NOMO-1 treated with DMSO at 0.1 percent for 48 hours (cell line): ENCODE measurements around the gene TRAP1.

Experiments
- DNase-seq: peaks from one replicate; lab custom pipeline; 2025; ENCODE audit not compliant: unreplicated experiment; lab: John Stamatoyannopoulos, UW

TRAP1 gene

GRCh38 chr16:3717235-3718018 is at the start of gene TRAP1:
Gene TRAP1, minus strand, starts transcription at chr16:3717524. Its CDS starts 16 bp downstream, at chr16:3717508.
- DNase-seq = peak; percentile 76

DNA sequence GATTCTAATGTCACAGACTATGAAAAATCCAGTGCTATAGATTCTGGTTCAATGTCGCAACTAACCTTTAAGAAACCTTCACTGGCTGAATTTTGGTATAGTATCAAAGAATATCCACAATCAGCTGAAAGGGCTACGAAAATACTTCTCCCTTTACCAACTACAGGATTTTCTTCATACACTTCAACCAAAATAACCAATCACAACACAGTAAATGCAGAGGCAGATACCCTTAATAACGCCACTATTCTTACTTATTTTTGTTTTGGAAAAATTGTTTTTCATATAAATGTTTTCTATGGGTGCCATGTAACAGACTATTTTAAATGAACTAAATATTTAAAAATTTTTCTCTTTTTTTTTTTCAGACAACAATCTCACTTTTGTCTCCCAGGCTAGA is 48.9 kb upstream of the TRAP1 start:
- no peak for DNase-seq

DNA sequence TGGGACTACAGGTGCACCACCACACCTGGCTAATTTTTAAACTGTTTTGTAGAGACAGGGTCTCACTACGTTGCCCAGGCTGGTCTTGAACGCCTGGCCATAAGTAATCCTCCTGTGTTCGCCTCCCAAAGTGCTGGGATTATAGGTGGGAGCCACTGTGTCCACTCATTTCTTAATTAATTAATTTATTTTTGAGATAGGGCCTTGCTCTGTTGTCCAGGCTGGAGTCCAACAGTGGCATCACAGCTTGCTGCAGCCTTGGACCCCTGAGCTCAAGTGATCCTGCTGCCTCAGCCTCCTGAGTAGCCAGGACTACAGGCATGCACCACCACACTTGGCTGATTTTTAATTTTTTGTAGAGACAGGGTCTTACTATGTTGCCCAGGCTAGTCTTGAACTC is 47.1 kb upstream of the TRAP1 start:
- no peak for DNase-seq

GRCh38 chr16:3762107-3762750 is 44.9 kb upstream of the TRAP1 start:
- no peak for DNase-seq

DNA sequence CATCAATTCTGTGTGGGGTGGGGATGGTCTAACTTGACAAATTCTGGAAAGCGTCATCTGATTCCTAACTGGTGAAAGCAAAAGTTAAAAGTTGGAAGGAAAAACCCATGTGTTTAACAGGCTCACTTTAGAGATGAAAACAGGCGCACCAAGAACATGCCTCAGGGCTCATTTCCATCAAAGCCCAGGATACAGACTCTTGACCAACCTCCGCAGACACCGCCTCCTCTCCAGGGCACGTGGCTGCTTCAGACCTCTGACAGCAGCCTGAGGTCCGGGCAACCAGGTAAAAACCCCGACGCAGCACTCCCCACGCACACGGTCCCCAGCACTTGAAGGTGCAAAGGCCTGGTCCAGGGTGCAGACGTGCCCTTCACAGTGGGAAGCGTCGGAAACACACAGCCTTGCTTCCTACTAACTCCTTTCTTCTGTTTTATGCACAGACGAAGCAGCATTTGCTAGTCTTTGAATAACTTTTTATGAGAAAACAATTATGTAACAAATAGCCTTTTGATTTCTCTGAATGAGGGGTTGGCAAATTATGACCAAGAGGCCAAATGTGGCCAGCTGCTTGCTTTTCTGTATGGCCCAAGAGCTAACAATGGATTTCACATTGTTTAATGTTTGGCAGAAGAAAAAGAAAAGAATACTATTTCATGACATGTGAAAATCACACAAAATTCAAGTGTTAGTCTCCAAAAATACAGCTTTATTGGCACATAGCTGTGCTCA is 44.2 kb upstream of the TRAP1 start:
- no peak for DNase-seq

DNA sequence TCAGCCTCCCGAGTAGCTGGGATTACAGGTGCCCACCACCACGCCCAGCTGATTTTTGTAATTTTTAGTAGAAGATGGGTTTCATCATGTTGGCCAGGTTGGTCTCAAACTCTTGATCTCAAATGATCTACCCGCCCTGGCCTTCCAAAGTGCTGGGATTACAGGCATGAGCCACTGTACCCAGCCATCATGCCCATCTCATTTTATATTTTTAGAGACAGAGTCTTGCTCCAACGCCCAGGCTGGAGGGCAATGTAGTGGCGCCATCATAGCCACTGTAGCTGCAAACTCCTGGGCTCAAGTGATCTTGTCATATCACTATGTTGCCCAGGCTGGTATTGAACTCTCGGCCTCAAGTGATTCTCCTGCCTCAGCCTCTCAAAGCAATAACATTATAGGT is 43.2 kb upstream of the TRAP1 start:
- no peak for DNase-seq

DNA sequence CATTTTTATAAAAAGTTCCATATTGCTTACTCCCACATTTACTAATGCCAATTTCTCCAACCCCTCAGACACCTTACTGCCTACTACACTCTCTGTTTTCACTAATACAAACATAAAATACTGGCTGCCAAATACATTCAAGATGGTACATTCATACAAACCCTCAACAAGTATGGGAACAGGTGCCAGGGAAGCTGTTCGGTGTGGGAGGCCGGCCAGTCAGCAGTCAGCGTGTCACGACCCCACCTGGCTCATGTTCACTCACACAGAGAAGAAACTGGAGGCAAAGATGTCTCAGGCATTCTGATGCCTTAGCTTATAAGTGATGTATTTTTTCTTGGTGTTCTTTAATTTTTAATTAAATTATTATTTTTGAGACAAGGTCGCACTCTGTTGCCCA is 42.4 kb upstream of the TRAP1 start:
- DNase-seq = no peak

DNA sequence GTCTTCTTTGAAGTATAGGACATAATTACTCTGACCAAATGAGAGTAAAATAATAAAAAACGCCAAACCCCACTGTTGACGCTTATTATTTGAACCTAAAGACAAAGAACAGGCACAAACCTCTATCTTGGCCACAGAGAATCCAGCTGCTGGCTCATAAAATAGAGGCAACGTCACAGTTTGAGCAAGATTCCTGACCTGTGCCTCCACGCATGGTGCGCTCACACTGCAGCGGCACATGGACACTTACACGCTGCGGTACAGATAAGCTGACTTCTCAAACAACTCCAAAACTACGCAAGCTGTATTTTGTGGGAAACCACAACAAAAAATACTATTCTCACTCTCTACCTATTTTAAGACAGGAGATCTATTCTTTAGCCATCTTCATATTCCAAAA is 38.8 kb upstream of the TRAP1 start:
- no peak for DNase-seq

DNA sequence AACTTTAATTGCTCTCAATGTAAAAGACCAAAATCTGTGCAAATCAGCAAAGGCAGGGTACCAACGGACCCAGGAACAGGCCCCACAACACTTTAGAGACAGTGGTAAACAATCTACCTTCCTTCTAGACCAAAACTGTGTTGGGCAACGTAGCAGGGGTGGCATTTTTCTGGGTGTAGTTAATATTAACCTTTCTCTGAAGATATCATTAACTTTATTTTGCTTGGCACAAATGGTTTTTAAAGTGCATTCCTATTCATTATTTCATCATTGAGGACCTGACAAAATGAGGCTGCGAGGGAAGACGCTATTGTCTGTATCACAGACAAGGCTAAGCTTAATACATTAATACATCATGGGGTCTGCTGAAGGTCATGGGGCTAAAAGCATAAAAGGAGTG is 37.9 kb upstream of the TRAP1 start:
- DNase-seq = no peak

- DNase-seq = no peak
Measured at GRCh38 chr16:3754772-3755171, 37.4 kb upstream of the TRAP1 start.

GRCh38 chr16:3754081-3754703 is 36.9 kb upstream of the TRAP1 start:
- no peak for DNase-seq

DNA sequence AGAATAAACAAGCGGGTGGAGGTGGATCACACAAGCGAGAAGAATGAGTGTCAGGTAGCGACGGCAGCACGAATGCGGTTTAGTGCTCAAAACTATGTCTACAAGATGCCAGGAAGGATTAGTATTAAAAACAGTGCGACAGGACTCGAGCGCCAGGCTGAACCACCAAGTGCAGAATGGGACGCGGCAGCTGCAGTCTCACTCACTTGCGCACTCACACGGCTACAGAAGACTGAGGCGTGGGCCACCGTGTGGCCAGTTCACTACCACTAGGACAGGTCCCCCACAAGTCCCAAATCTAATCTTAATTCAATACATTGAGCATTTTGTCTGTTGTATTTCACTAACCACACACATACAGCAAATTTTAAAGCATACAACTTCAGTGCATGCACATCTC is 35.7 kb upstream of the TRAP1 start:
- DNase-seq = no peak

GRCh38 chr16:3751878-3752277 is 34.6 kb upstream of the TRAP1 start:
- DNase-seq = no peak

GRCh38 chr16:3748307-3748706 is 31.0 kb upstream of the TRAP1 start:
- DNase-seq = no peak

DNA sequence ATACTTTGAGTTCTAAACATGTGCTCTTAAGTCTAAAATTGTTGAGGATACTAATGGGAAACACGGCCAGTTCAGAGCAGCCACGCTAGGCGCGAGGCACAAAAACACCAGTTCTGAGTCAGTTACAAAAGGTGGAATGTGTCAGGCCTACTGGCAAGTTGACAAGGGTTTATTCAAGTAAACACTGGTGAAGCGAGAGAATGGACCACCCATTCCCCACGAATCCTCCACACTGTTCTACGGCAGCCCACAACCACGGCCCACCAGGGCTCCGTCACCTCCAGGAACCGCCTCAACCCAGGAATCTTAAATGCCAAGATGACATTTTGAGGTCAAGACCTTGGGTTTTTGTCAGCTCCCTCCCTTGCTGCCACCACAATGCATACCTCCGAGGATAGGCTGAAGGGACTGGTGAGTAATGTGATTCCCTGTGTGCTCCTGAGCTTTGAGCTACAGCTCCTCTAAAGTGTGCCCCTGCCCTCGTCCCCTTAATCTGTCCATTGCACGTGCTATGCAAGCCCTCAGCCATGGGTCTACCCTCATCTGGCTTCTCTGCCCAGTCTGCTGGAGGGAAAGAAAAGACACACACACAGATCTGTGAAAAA is 28.5 kb upstream of the TRAP1 start:
- DNase-seq = no peak

DNA sequence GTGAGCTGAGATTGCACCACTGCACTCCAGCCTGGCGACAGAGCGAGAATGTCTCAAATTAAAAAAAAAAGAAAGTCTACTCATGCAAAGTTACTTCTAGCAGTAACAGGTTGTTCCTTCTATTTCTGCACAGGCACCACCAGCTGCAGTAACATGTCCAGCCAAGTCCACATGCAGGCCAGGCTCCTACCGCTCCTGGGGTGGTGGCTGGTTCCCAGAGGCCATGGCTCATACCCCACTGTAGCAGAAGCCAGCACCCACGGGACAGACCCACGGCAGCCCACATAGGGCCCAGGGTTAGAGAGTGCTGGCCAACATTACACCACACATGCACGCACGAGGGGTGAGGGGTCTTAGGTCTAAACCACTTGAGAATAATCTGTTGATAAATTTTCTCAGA is 26.7 kb upstream of the TRAP1 start:
- no peak for DNase-seq

GRCh38 chr16:3740934-3741333 is 23.6 kb upstream of the TRAP1 start:
- DNase-seq = no peak

DNA sequence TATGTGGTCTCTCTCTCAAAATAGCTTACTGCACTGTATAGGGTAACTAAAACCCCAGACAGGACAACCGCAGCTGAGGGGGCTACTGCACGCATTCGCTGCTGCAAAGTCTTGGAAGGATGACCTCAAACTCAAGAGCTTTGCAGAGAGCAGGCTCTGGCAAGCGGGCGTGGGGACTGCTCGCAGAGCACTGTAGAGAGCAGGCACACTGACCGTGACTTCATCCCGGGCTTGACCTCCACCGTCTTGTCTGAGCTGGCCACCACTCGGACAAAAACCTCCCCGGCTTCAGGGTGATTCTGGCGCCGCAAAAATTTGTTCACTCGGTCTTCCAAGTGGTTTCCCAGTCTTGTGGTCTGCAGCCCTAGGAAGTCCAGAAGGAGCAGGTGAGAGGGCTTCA is 22.9 kb upstream of the TRAP1 start:
- DNase-seq = no peak

DNA sequence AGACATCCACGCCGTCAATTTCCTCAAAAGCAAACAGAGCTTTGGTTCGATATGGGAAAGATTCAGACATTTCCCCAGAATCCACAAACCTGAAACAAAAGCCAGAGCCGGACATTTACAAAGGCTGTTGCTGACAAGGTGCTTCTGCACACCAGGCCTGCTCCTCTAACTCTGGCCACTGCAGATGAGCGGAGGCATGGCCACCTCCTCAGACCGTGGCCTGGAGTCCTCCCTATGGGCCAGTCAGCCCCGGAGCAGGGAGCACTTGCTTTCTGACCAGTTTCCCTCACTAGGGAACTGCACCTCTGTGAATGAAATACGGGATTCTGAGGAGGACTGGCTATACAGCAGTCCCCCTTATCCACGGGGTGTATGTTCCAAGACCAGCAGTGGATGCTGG is 22.3 kb upstream of the TRAP1 start:
- DNase-seq = no peak

GRCh38 chr16:3738541-3738940 is 21.2 kb upstream of the TRAP1 start:
- DNase-seq = no peak

DNA sequence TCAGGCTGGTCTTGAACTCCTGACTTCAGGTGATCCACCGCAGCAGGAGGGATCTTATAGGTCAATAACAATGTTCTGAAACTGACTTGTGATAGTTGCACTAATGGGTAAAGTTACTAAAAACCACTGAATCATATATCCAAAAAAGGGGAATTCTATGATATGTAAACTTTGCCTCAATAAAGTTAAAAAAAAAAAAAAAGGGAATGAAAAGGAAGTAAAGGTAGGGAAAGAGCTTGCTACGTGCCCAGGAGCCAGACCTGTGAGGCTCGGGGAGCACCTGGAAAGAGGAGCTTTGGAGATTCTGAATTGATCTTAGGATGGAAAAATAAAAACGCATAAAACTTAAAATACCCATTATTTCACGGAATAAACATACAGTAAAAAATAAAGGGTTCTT is 20.8 kb upstream of the TRAP1 start:
- DNase-seq = no peak
